ENCODE results near the gene TNS3. TPM values are rescaled to one million over a fixed set of nuclear protein-coding genes. Genes with fewer than 3 reads are reported as not detected.

Gene TNS3
- total RNA-seq, 1 donor from 2014 or later: 44.8 TPM

GRCh38 chr7:47380325-47381133, 201.4 kb downstream of the TNS3 start:
- ATAC-seq (no peak), DNase-seq (ENCODE audit: missing footprints) (no peak)
- intact Hi-C loops (cut with DNase I): loop anchor here (2.0 kb wide), 1 partner anchor 66 kb away; no protein-coding TSS in a partner anchor

GRCh38 chr7:47379629-47380324, 202.1 kb downstream of the TNS3 start:
- intact Hi-C loops (cut with DNase I): loop anchor here (2.0 kb wide), 1 partner anchor 65 kb away; no protein-coding TSS in a partner anchor
- peak; percentile 92 for ATAC-seq
- peak; percentile 85 for DNase-seq (ENCODE audit: missing footprints)

DNA sequence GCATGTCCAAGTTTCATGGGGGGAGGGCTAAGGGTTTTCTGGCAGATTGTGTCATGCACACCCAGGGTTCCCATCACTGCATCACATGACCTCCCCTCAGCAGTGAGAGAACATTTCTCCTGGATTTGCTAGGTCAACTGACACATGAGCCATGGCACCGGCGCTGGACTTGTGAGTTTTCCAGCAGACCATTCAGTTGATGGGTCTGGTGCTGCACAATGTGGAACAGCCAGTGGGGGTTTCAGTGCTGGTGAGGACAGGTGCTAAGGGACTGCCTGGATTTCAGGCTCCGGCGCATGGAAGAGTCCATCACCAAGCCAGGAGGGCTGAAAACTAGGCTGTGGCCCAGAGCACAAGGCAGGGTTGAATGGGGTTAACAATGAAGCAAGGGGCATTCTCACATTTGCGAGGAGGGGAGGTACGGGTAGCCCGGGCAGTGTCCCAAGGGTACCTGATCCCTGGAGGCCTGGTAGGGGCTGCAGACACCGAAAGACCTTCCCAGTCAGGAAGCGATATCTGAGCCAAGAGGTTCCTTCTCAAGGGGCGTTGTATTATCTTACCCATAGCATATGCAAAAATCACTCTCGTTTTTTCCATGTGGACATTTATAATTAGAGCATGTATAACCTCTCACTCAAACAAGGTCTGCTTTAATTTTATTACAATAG, 203.0 kb downstream of the TNS3 start:
- no peak for DNase-seq (ENCODE audit: missing footprints)
- ATAC-seq: no peak
- intact Hi-C loops (cut with DNase I): no loop called here

DNA sequence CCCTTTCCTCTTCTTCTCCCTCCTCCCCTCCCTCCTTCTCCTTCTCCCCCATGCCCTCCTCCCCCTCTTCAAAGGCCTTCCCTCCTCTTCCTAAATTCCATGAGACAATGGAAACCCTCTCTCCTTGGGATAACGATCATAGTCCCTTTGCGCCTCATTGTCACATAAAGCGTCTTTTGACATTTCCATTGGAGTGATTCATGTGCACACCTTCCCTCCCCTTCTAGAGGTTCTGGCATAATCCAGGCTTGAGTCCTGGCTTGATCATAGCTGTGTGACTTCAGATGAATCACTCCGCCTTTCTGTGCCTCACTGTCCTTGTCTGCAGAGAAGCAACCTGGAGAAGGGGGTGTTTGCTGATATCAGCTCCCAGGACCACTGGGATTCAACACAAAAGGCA, 204.2 kb downstream of the TNS3 start:
- intact Hi-C loops (cut with DNase I): no loop called here
- DNase-seq (ENCODE audit: missing footprints) (no peak), ATAC-seq (no peak)

- intact Hi-C loops (cut with DNase I): no loop called here
- ATAC-seq: no peak
- no peak for DNase-seq (ENCODE audit: missing footprints)
These were observed 204.8 kb downstream of the TNS3 start for GRCh38 chr7:47376991-47377616.

DNA sequence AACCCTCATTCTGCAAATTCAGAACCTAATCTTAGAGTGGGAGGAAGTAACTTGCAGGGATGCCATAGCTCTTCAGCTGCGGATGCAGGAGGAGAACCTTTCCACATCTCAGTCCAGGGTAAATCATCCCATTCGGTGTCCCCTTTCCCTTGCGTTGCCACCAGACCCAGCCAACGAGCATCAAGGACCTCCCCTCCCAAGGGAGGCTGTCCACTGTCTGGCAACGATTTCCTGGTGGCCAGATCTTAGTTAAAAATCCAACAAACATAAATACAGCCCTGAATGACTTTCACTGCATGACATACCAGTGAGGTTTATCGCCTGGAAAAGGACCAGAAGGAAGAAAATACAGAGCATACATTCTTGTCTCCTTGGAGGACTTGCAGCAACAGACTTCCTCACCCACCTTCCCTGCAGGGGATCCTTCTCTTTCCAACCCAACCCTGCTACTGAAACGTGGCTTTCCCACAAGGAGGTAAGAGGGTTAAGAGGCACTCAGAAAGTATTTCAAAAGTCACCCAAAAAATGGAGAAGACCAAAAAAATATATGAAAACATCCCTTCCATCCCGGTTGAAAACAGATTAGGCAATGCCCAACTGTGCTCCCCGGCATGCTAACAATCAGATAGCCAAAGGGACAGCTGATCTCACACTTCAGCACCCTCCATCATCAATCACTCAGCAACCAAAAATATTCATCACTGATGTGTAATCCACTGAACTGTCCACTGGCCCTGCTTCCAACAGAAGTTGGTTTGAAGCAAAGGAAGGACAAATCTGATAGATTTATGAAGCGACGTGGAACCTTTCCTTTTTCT, 206.6 kb downstream of the TNS3 start:
- intact Hi-C loops (cut with DNase I): no loop called here
- no peak for DNase-seq (ENCODE audit: missing footprints)
- no peak for ATAC-seq

DNA sequence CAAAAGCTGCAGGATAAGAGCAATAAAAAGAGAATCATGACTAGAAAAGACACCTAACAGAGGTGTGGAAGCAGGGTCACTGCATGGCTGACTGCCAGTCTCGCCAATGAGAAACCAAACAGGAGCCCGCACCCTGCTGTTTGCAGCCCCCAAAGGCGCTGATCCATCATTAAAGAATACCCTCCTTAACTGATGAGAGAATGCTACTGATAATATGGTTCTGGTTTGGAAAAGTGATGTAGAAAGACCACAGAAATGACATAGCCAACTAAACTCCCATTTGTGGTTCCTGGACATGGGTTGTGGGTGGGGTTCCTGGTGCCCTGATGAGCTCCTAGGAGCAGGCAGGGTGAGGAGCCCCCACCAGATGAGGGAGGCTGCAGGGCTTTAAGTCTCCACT, 207.4 kb downstream of the TNS3 start:
- ATAC-seq (no peak), DNase-seq (ENCODE audit: missing footprints) (no peak)
- intact Hi-C loops (cut with DNase I): loop anchor here (5.0 kb wide), 1 partner anchor 37 kb away; no protein-coding TSS in a partner anchor

DNA sequence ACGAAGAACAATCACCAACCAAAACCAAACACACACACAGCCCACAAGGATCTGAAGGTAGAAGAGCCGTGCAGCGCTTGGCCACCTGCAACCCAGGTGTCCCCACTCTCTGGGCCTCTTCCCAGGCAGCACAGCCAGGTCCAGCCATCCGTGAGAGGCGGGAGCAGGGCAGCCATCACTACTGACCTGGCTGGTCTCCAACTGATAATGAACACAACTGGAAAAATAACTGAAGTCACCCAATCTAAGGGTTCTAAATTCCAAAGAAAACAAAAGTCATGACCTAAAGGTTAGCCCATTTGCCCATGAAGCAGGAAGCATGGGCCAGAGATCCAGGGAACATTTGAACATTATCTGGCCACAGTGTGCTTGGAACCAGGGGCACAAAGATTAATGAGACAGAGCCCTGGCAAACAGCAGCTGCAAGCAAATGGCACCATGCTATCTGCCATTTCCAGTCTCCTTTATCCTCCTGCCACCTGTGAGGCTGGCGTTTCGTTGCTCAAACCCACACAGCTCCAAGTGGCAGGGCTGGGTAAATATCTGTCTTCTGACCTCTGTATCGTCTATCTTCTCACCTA, 207.9 kb downstream of the TNS3 start:
- peak; percentile 31 for ATAC-seq

DNA sequence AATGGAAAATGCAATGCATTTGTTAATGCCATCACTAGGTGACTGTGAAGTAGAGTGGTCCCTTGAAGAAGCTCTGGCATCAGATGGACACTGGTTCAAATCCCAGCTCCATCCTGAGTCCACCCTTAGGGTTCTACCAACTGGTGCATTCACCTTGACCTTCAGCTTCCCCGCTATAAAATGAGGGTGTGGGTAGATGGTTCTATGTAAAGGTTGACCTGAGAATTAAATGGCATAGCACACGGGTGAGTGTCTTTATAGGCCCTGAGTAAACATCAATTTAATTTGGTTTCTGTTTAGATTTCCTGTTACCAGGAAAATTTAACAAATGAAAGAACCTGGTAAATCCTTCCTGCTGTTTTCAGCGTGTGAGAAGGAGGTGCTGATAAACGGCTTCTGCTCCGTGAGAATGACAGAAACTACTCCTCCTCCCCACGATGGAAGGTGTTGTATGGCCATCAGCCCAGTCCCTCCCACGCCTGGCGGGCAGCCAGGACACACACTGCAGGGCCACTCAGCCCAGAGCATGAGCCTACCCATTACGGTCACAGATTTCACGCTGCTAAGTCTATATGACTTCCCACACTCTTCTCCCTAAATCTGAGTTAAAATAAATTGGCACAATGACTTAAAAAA, 210.1 kb downstream of the TNS3 start:
- intact Hi-C loops (cut with DNase I): loop anchor here (5.0 kb wide), 1 partner anchor 35 kb away; no protein-coding TSS in a partner anchor
- peak; percentile 90 for DNase-seq (ENCODE audit: missing footprints)
- ATAC-seq: peak; percentile 75

More for the DNA sequence above, 207.9 kb downstream of the TNS3 start:
- DNase-seq (ENCODE audit: missing footprints): no peak
- intact Hi-C loops (cut with DNase I): loop anchor here (5.0 kb wide), 1 partner anchor 37 kb away; no protein-coding TSS in a partner anchor

DNA sequence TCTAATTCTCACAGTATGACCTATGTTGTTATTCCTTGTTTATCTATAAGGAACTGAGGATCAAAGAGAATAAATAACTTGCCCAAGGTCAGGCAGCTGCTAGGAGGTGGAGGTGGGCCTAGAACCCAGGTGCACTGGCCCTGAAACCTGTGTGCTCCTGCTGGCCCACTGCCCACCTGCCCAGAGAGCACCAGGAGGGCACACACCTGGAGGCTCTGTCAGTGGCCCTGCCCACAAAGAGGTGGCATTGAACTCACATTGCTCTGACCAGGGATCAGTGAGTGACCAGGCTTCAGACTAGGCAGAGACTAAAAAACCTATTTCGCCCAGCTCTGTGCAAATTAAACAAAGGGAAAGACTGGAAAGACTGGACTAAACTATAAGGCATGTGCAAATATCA, 210.6 kb downstream of the TNS3 start:
- intact Hi-C loops (cut with DNase I): loop anchor here (5.0 kb wide), 1 partner anchor 34 kb away; no protein-coding TSS in a partner anchor
- ATAC-seq: no peak
- no peak for DNase-seq (ENCODE audit: missing footprints)

DNA sequence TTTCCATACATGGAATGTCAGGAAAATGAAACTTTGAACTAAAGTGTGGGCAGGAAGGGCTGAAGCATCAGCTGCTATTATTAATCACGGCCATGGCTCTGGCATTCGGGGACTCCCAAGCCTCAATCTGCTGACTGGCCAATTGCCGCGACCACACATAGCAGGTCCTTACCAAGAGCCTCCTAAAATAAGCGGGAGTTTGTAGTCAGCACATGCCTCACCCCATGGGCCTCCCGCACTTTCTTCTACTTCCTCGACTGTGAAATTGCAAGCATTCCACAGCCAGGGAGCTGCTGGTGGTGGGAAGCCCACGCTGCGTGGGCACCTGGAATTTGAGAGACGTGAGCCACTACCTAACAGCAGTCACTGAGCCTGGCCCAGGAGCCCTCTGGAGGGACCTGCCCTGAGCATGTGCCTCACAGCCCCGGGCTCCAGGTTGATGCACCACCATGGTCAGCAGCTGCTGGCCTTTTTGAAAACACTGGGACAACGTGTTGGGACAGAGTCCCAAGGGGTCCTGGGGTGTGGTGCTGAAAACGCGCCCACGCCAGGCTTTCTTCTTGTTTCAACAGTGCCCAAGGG, 211.4 kb downstream of the TNS3 start:
- intact Hi-C loops (cut with DNase I): loop anchor here (5.0 kb wide), 1 partner anchor 33 kb away; no protein-coding TSS in a partner anchor
- ATAC-seq (no peak), DNase-seq (ENCODE audit: missing footprints) (no peak)

DNA sequence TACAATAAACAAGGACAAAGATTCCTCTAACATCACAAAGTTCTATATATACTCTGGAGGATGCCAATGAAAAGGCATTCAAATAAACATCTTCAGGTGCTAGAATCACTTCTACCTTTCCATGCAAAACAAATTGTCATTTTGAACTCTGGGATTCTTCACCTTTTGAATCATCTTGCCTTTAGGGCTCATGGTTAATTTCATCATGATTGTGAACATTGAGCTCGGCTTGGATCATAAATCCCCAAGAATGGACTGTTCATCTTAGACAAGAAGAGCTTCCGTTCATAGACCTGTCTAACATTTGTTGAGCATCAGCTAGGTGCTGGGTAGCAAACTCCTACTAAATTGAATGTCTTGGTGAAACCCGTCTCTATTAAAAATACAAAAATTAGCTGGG, 212.2 kb downstream of the TNS3 start:
- DNase-seq (ENCODE audit: missing footprints) (no peak), ATAC-seq (no peak)
- intact Hi-C loops (cut with DNase I): loop anchor here (5.0 kb wide), 1 partner anchor 32 kb away; no protein-coding TSS in a partner anchor

- ATAC-seq: no peak
- intact Hi-C loops (cut with DNase I): no loop called here
- DNase-seq (ENCODE audit: missing footprints): no peak
These were observed 213.6 kb downstream of the TNS3 start for GRCh38 chr7:47368190-47368812.

DNA sequence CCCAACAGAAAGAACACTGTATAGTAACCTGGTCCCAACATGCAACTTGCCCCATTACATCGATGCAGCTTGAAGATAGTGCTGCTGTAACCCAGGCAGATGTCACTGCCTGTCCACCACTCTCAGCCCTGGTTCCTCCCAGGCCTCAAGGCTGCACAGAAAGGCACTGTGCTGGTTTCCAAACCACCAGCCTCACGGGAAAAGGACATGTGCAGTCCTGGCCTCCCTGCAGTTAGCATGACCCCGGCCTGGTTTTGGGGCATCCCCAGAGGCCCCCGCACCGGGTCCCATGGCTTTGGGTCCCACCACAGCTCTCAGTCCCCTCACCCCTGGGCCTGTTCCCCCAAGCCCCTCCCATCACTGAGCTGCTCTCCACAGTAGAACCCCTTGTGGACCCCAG, 214.5 kb downstream of the TNS3 start:
- DNase-seq (ENCODE audit: missing footprints): no peak
- no peak for ATAC-seq
- intact Hi-C loops (cut with DNase I): no loop called here

- DNase-seq (ENCODE audit: missing footprints) (no peak), ATAC-seq (no peak)
- intact Hi-C loops (cut with DNase I): no loop called here
These were observed 215.0 kb downstream of the TNS3 start for GRCh38 chr7:47366960-47367359.

- intact Hi-C loops (cut with DNase I): no loop called here
- DNase-seq (ENCODE audit: missing footprints): no peak
- no peak for ATAC-seq
These were observed 215.7 kb downstream of the TNS3 start for GRCh38 chr7:47366211-47366610.
